HuH-7 (cell line): ENCODE data around the gene SUSD1.
A peak's percentile ranks its signal among the peaks of the same experiment; 100 is the strongest.

Experiments
- DNase-seq: peaks from one replicate; pipeline ENCODE4 v3.0.0; 2011; ENCODE audit warnings: low spot score

SUSD1 gene

GRCh38 chr9:112041536-112042243, 133.4 kb downstream of the SUSD1 start:
- no peak for DNase-seq

- no peak for DNase-seq
These were observed 133.9 kb downstream of the SUSD1 start for GRCh38 chr9:112041199-112041535.

DNA sequence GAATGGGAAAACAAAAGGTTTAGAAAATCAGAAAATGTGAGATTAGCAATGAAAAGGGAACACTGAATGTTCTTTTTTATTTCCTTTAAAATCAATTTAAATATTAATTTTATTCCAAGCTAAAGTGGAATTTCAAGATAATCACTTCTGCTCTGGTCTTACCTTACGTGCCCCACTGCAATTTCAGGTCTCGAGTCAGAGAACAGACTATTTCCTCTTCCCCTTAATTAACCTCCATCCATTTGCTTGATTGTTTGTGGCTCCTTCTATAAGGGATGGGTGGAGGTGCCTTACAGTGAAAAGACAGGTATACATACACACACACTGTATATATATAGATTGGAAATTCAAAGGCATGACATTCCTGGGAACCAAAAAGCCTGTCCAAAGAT, 137.1 kb downstream of the SUSD1 start:
- no peak for DNase-seq

- DNase-seq = no peak
These were observed 137.6 kb downstream of the SUSD1 start for GRCh38 chr9:112037281-112038016.

GRCh38 chr9:112035166-112035826, 139.8 kb downstream of the SUSD1 start:
- DNase-seq = no peak

DNA sequence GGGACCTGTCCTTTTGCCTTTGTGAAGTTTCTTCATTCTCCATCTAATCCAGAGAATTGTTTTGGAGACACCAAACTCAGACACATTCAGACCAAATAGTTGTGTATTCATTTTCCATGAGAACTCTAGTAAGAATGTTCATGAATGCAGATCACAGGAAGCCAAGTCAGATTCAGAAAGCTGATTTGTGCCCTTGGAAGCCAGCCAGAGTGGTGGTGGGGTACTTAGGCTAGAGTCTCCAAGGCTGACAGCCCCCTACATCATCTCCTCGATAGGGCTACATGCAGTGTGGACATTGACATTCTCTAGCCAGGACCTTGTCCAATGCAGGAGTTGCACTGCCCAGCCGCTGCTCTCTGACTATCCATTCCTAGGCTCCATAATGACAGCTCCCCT, 140.9 kb downstream of the SUSD1 start:
- no peak for DNase-seq

DNA sequence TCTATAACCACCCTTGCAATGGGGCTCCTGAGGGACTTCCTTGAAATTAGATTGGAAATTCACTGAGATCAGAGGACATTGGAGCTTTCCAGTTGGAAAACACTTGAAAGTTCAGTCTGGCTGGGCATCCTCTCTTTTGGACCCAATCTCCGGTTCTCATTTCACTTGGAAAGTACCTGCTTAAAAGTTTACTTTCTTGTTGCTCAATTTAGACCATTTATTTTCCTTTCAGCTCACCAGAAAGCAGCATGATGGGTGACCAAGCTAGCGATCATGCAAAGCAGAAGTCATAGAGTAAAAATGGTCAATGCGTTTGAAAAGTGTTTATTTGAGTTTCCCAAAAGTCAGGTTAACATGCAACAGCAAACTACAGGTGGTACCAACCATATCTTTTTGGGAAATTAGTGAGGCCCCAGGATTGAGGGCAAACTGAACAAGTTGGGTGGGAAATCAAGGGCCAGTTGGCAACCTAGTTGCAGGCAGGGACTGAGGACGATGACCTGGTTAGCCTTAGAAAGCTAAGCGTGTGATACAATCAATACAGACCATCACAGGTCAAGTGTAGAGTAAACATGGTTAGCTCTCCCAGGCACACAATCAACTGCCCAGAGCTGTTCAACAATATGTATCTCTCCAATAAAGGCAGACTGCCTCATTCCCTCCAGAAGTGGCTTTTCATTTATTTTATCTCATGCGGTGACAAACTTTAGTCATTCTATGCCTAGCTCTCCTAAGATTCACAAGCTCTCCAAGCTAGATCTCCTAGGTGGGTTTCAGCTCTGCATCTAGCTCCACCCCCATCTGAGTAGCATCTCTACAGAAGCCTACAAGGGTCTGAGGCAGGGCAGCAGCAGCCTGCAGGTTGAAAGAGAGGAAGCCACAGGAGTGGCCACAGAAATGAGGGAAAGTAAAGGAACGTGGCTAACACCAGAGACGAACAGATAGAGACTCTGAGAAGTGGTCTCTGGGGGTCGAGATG, 141.6 kb downstream of the SUSD1 start:
- DNase-seq = peak; percentile 60

DNA sequence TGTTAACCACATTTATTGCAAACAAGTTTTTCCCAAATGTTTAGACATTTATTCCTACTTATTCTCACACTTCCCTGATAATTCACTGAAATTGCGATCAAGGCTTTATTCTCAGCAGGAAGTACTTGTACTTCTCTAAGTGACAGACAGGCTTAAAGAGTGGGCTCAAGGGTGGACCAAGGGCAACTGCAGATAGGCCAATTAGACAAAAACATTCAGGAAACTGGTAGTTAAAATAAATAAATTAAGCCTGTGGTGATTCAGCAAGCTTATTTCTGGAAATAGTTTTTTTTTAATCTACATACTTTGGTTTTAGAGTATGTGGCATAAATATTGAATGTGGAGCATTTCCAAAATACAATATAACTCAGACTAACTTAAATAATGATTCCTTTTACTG, 142.4 kb downstream of the SUSD1 start:
- DNase-seq = no peak

DNA sequence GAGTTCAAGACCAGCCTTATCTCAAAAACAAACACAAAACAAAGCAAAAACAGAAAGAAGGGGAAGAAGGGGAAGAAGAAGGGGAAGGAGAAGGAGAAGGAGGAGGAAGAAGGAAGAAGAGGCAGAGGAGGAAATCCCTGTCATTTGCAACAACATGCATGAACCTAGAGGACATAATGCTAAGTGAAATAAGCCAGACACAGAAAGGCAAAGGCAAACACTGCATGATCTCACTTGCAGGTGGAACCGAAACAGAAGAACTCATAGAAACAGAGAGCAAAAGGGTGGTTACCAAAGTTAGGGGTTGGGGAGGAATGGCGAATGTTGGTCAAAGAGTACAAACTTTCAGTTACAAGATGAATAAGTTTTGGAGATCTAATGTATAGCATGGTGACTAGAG, 143.1 kb downstream of the SUSD1 start:
- DNase-seq = no peak

- no peak for DNase-seq
These were observed 143.7 kb downstream of the SUSD1 start for GRCh38 chr9:112031400-112031799.

GRCh38 chr9:112029921-112030444, 145.1 kb downstream of the SUSD1 start:
- peak; percentile 47 for DNase-seq

DNA sequence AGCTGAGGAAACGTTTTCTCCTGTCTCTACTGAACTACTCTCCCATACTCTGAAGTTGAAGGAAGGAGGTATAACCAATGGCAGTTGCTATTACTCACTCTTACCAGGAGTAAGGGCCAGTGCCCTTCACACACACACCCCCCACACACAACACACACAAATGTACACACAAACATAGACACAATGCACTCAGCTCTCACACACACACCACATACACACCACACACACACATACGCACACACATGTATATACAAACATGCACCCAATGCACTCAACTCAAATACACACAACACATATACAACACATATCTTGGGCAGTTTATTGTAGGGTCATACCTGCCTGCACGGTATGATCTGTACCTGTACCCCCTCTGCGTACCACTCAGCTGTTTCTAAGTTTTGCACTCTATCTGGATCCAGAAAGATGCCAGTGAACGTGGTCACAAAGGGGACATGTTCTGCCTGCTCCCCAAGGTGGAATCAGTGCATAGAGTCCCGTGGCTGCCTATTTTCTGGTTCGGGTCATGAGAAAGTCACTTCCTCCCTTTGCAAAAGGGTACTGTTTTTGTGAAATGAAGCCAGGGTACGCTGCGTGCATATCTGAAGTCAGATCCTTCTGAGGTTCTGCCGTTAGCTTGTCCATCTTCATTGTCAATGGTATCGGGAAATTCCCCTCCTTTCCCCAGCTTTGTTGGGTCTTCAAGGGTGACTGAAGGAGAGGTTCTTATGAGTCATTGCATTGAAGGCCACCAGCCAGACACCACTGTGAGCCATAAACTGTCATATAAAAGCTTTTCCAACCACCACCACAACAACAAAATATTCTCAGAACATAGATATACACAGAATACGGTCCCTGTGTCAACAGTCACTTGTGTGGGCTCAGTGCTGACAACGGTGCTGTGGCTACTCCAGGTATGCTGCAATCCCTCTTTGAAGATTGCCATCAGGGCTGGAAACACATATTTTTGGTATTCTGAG, 146.6 kb downstream of the SUSD1 start:
- no peak for DNase-seq

DNA sequence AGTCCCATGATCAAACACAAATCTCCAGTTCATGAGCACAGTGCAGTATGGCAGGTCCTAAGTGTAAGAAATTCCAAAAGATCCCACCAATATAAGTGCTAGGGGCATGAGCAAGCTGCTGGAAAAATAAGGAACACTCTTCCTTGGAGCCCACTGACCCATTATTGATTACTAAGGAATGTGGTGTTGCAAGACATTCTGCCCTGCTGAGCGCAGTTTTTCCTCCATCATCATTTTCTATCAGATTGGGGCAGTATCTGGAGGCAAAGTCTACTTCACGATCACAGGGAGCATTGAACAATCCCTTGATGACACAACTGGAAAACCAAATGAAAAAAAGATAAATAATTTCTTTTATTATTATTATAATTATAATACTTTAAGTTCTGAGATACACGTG, 149.2 kb downstream of the SUSD1 start:
- no peak for DNase-seq

DNA sequence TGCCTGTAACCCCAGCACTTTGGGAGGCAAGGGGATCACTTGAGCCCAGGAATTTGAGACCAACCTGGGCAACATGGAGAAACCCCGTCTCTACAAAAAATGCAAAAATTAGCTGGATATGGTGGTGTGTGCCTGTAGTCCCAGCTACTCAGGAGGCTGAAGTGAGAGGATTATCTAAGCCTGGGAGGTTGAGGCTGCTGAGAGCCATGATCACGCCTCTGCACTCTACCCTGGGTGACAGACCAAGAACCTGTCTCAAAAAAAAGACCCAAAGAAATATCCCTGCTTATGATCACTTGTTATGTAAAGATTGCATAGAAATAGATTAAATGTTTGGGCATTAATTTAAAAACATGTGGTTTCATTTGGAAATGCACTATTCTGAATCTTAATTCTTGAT, 153.4 kb downstream of the SUSD1 start:
- no peak for DNase-seq

- DNase-seq = no peak
These were observed 154.2 kb downstream of the SUSD1 start for GRCh38 chr9:112020680-112021596.

DNA sequence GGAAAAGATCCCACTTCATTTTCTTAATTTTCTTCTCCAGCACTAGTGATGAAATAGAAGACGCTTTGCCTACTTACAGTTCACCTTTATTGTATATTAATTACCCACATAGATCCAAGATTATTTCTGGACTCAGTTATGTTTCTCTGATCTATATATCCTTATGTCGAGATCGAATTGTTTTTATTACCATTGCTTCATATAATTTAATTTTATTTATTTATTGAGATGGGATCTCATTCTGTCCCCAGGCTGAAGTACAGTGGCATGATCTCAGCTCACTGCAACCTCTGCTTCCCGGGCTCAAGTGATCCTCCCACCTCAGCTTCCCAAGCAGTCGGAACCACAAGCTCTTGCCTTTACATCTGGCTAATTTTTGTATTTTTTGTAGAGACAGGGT, 157.2 kb downstream of the SUSD1 start:
- no peak for DNase-seq

DNA sequence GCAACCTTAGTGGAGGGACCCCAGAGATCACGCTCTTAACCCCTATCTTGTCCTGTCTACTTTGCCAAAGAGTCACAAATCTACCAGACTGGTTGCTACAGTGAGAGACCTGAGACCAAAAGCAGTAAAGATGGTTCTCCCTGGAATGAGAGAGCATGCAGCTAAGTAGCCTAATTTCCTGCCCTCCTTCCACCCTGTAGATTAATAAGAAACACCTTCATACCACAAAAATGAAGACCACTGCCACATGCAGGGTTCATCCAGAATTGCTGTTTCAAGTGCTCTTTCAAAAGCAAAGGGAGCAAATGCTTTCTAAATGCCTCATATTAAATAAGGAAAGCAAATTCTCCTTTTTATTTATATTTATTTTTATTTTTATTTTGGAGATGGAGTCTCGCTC, 159.4 kb downstream of the SUSD1 start:
- no peak for DNase-seq

DNA sequence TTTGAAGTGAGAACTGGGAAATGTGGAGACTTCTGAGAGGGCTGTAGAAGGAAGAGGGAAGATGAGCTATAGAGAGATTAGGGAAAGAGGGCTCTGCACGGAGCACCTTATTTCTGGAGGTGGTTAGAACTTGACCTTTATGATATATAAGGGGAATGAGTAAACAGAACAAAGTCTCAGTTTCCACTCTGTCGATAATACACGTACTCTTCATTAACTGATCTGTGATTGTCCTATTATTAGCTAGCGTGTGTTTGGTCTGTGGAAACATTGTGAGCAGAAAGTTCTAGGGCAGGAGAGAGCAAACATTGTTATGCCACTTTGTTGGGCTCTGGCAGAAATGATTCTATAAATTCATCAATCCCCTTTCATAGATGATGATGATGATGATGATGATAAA, 159.9 kb downstream of the SUSD1 start:
- DNase-seq = no peak

- DNase-seq = no peak
These were observed 161.8 kb downstream of the SUSD1 start for GRCh38 chr9:112013266-112013665.
